Measurements from ENCODE around the gene LIFR.
"Not testable (repeated sequence)": the region's sequence is repeated elsewhere in the genome, so short reads cannot be mapped to it uniquely, and the experiment has no call there.

The LIFR gene

DNA sequence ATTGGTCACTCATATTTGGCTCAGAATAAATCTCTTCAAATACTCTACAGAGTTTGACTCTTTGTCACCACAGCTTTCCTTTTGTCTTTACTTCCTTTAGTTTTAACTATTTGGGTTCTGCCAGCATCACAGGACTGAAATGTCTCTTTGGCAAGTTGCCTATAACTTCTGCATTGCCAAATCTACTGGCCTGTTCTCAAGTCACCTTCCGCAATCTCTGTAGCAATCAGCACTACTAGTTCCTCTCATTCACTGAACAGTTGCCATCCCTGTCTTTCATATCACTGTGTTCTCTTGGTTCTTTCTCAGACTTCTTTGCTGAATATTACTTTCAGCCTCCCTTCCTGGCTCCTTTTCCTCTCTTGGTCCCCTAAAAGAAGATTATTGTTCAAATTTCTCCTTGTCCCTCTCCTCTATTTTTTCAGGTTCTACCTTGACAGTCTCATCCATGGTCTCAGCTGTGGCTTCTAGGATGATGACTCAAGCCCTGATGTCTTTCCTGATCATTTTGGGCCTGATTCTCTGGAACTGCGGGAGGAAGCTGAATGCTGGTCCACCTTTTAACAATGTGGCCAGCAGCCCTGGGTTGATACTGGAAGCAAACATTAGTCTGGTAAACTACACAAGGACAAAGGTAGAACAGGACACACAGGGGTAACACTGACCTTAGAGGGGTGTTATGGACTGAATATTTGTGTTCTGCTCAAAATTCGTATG, 44.0 kb upstream of the LIFR start:
- no peak for DNase-seq (ENCODE audit: low spot score)
- TF ChIP-seq CTCF (IDR thresholded peaks at IDR 0.05; ENCODE audit: borderline replicate concordance, control extremely low read depth, extremely low read depth, insufficient read depth, missing control alignments) = no peak
- in situ Hi-C loops (cut with MboI; ENCODE audit: low sequenced_read_pairs, unreplicated experiment) = no loop called here

DNA sequence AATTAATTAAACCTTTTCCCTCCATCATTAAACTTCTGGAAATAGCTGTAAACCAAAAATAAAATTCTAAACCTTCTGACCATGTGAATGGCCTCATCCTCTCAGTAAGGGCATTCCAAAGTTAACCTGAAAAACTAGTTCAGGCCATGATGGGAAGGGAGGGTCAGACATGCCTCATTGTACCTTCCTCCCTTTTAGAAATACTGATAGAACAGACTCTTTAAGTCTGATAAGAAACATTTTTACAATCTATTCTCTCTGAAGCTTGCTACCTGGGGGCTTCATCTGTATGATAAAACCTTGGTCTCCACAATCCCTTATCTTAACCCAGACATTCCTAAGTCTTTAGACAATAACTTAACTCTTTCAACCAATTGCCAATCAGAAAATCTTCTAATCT, 43.3 kb upstream of the LIFR start:
- DNase-seq (ENCODE audit: low spot score); in situ Hi-C loops (cut with MboI; ENCODE audit: low sequenced_read_pairs, unreplicated experiment): not testable (repeated sequence)

- DNase-seq (ENCODE audit: low spot score) = no peak
- in situ Hi-C loops (cut with MboI; ENCODE audit: low sequenced_read_pairs, unreplicated experiment) = no loop called here
Measured at GRCh38 chr5:38598994-38599617, 42.7 kb upstream of the LIFR start.

DNA sequence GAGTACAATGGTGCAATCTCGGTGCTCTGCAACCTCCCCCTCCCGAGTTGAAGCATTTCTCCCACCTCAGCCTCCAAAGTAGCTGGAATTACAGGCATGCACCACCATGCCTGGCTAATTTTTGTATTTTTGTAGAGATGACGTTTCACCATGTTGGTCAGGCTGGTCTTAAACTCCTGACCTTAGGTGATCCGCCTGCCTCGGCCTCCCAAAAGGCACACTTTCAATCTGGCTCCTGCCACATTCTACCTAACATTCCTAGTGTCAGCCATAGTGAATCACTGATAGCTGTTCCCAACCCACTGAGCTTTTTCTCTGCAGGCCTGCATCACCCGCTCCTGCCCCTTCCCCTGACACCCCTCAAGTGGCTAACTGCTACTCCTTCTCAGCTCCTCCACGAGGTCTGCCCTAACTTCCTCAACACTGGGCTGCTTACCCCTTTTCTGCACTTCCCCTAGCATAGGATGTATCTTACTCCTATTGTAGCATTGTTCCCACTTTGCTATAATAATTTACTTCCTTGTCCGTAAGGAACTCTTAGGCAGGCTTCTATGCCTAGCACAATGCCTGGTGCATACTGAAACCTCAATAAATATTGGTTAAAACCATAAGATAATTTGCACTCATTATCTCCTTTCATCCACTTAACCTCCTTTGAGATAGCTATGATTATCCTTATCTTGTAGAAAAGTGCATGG, 42.0 kb upstream of the LIFR start:
- no peak for TF ChIP-seq CTCF (IDR thresholded peaks at IDR 0.05; ENCODE audit: borderline replicate concordance, control extremely low read depth, extremely low read depth, insufficient read depth, missing control alignments)
- no peak for DNase-seq (ENCODE audit: low spot score)
- in situ Hi-C loops (cut with MboI; ENCODE audit: low sequenced_read_pairs, unreplicated experiment) = no loop called here

More at GRCh38 chr5:38598994-38599617, 42.7 kb upstream of the LIFR start:
- TF ChIP-seq CTCF (IDR thresholded peaks at IDR 0.05; ENCODE audit: borderline replicate concordance, control extremely low read depth, extremely low read depth, insufficient read depth, missing control alignments) = no peak

DNA sequence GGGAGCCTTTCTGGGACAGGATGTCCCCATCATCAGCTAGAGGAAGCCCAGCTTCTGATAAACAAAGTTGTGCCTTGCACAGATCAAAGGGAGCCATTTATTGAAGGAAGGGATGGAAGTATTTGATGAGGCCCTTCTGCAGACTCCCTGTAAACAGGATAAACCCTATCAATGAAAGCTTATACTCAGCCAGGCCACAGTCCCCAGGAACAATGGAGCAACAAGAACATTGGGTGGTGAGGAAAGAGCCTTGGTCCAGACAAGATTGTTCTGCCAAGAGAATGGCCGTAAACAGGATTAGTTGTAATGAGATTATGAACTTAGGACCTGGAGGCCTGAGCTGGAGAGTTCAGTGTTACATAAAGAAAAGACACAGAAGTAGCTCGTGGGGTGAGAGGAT, 40.5 kb upstream of the LIFR start:
- in situ Hi-C loops (cut with MboI; ENCODE audit: low sequenced_read_pairs, unreplicated experiment) = no loop called here
- no peak for TF ChIP-seq CTCF (IDR thresholded peaks at IDR 0.05; ENCODE audit: borderline replicate concordance, control extremely low read depth, extremely low read depth, insufficient read depth, missing control alignments)
- DNase-seq (ENCODE audit: low spot score) = no peak

DNA sequence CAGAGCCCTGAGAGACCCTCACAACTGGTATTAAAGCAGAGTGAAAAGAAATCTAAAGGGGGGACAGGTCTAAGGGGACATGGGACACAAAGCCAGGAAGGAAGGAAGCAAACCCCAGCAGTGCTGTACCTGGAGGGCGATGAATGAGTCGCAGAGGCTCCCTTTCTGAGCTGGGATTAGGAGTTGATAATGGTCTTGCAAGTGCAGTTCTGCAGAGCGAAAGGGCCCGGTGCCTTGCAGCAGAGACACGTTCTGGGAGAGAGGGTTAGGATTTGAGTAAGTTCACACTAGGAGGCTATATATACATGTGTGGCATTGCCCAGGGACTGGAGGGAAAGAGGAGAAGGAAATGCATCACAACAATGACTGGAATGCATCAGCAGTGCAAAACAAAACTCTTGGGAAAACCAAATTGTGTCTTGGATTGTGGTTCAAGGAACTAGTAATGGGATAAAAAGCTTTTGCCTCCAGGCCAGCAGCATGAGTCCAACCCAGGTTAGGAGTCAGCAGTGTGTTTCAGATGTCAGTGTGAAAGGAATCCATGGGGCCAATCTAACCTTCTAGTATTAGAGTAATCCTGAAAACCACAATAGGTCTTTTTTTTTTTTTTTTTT, 38.8 kb upstream of the LIFR start:
- no peak for TF ChIP-seq CTCF (IDR thresholded peaks at IDR 0.05; ENCODE audit: borderline replicate concordance, control extremely low read depth, extremely low read depth, insufficient read depth, missing control alignments)
- DNase-seq (ENCODE audit: low spot score) = no peak
- in situ Hi-C loops (cut with MboI; ENCODE audit: low sequenced_read_pairs, unreplicated experiment) = no loop called here
